Skeletal muscle satellite cell (primary cell): Measurements from ENCODE around the gene ARHGAP45.

Source experiments
- H3K27me3 ChIP-seq: 2 replicates; pipeline ENCODE4 v1.7.0; 2013; ENCODE audit warnings: low read length; ENCODE audit not compliant: control insufficient read depth, insufficient read depth
- H3K36me3 ChIP-seq: 2 replicates; pipeline ENCODE4 v1.7.0; 2013; ENCODE audit warnings: mild to moderate bottlenecking, control low read depth, low read length; ENCODE audit not compliant: insufficient read depth
- H3K4me1 ChIP-seq: 2 replicates; pipeline ENCODE4 v1.7.0; 2013; ENCODE audit warnings: low read length; ENCODE audit not compliant: control insufficient read depth, insufficient read depth
- H3K4me2 ChIP-seq: 2 replicates; pipeline ENCODE4 v1.7.0; 2013; ENCODE audit warnings: mild to moderate bottlenecking, low read length
- H3K4me3 ChIP-seq: 2 replicates; pipeline ENCODE4 v1.7.0; 2013; ENCODE audit warnings: low read length
- H3K9ac ChIP-seq: 2 replicates; pipeline ENCODE4 v1.7.0; 2013; ENCODE audit warnings: mild to moderate bottlenecking, low read depth, low read length, moderate library complexity
- H3K9me3 ChIP-seq: replicated peaks from 2 replicates; pipeline ENCODE4 v1.7.0; 2013; ENCODE audit warnings: mild to moderate bottlenecking, control low read depth, low read length

ARHGAP45 gene

DNA sequence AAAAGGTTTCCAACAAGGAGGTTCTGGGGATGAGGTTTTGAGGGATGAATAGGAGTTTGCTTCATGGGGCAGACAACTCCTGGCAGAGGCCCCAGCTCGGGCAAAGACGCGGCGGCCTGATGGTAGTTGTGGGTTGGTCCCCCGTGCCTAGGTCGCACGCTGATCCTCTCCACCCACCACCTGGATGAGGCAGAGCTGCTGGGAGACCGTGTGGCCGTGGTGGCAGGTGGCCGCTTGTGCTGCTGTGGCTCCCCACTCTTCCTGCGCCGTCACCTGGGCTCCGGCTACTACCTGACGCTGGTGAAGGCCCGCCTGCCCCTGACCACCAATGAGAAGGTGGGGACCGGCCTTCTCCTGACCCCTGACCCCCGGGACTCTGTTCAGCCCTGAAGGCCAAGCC is 15.2 kb upstream of the ARHGAP45 start:
- no peak overlapping the region for H3K4me3 ChIP-seq

DNA sequence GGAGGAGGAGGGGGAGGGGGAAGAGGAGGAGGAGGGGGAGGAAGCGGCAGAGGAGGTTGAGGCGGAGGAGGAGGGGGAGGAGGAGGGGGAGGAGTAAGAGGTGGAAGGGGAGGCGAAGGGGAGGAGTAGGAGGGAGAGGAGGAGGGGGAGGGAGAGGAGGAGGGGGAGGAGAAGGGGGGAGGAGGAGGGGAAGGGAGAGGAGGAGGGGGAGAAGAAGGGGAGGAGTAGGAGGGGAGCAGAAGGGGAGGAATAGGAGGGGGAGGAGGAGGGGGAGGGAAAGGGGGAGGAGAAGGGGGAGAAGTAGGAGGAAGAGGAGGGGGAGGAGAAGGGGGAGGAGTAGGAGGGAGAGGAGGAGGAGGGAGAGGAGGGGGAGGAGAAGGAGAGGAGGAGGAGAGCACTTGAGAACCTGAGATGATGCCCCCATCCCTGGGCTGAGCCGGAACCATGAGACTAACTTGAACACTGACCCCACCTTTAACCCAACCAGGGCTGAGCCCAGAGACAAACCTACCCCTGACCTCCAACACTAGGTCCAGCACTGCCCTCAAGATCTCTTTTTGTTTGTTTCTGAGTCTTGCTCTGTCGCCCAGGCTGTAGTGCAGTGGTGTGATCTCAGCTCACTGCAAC is 14.5 kb upstream of the ARHGAP45 start:
- Histone ChIP-seq H3K4me1 (no peaks in the 10 kb centered on the region), H3K36me3 (peaks cover 20% of the 10 kb centered on the region), H3K9ac (no peak overlapping the region), H3K4me3 (no peak overlapping the region), H3K4me2 (no peak overlapping the region), H3K27me3 (no peaks in the 10 kb centered on the region), H3K9me3 (peaks cover 18% of the 10 kb centered on the region)

More for the DNA sequence above, 15.2 kb upstream of the ARHGAP45 start:
- Histone ChIP-seq H3K4me1 (no peaks in the 10 kb centered on the region), H3K4me2 (no peak overlapping the region), H3K9me3 (peaks cover 13% of the 10 kb centered on the region), H3K27me3 (no peaks in the 10 kb centered on the region), H3K36me3 (peaks cover 15% of the 10 kb centered on the region), H3K9ac (no peak overlapping the region)

DNA sequence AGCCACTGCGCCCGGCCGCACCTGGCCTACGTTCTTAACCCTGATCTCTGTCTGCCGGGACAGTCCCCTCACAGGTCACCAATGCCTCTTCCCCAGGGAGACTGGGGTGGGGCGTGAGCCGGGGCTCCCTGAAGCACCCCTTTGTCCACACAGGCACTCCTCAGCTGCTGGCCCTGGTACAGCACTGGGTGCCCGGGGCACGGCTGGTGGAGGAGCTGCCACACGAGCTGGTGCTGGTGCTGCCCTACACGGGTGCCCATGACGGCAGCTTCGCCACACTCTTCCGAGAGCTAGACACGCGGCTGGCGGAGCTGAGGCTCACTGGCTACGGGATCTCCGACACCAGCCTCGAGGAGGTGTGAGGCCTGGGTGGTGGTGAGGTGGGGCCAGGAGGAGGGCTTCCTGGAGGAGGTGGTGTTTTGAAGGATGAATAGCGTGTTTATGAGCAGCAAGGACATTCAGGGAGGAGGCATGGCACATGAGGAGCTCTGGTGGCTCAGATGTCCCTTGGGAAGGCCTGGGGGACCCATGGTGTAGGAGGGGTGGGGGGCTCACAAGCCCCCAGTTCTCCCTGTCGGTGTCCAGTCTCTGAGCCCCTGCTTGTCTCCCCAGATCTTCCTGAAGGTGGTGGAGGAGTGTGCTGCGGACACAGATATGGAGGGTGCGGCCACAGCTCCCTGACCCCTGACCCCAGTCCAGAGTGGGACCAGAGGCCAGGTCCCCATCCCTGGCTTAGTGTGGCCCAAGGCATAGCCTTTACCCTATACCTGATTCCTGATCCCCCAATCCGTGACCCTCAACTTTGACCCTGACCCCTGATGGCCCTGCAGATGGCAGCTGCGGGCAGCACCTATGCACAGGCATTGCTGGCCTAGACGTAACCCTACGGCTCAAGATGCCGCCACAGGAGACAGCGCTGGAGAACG is 13.5 kb upstream of the ARHGAP45 start:
- H3K9me3 ChIP-seq, result peaks cover 26% of the 10 kb centered on the region
- H3K9ac ChIP-seq, result no peak overlapping the region
- H3K36me3 ChIP-seq, result peaks cover 28% of the 10 kb centered on the region
- H3K4me2 ChIP-seq, result no peak overlapping the region
- no peaks in the 10 kb centered on the region for H3K4me1 ChIP-seq
- no peaks in the 10 kb centered on the region for H3K27me3 ChIP-seq
- no peak overlapping the region for H3K4me3 ChIP-seq

DNA sequence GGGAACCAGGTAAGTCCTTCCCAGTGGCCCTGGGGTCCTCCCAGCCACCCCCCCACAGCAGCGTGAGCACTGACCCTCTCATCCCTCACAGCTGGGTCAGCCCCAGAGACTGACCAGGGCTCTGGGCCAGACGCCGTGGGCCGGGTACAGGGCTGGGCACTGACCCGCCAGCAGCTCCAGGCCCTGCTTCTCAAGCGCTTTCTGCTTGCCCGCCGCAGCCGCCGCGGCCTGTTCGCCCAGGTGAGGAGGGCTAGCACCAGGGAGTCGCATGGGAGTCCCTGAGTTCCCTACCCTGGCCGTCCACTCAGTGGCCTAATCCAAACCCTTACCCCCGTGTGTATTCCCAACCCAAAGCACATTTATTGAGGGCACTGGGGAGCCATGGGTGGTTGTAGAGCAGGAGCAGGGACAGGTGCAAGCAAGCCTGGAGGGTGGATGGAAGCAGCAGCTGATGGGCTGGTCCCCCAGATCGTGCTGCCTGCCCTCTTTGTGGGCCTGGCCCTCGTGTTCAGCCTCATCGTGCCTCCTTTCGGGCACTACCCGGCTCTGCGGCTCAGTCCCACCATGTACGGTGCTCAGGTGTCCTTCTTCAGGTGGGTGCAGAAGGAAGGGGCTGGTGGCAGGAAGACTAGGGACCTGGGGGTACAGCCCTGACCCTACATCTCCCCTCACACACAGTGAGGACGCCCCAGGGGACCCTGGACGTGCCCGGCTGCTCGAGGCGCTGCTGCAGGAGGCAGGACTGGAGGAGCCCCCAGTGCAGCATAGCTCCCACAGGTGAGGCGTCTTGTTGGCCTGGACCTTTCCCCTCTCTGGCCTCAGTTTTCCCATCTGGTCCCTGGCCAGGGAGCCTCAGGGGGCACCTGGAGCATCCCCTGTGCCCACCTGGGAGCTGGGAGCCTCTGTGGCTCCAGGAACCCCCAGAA is 12.6 kb upstream of the ARHGAP45 start:
- peaks cover 30% of the 10 kb centered on the region for H3K36me3 ChIP-seq
- H3K4me1 ChIP-seq, result no peaks in the 10 kb centered on the region
- no peak overlapping the region for H3K4me3 ChIP-seq
- peaks cover 31% of the 10 kb centered on the region for H3K9me3 ChIP-seq
- H3K4me2 ChIP-seq, result no peak overlapping the region
- H3K9ac ChIP-seq, result no peak overlapping the region
- H3K27me3 ChIP-seq, result no peaks in the 10 kb centered on the region

DNA sequence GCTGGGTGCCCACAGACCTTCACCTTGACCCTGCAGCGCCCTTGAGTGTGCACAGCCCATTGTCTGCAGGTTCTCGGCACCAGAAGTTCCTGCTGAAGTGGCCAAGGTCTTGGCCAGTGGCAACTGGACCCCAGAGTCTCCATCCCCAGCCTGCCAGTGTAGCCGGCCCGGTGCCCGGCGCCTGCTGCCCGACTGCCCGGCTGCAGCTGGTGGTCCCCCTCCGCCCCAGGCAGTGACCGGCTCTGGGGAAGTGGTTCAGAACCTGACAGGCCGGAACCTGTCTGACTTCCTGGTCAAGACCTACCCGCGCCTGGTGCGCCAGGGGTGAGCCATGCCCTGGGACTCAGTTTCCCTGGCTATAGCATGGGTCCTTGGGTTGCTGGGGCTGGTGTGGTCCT is 11.9 kb upstream of the ARHGAP45 start:
- H3K9me3 ChIP-seq, result peaks cover 31% of the 10 kb centered on the region

DNA sequence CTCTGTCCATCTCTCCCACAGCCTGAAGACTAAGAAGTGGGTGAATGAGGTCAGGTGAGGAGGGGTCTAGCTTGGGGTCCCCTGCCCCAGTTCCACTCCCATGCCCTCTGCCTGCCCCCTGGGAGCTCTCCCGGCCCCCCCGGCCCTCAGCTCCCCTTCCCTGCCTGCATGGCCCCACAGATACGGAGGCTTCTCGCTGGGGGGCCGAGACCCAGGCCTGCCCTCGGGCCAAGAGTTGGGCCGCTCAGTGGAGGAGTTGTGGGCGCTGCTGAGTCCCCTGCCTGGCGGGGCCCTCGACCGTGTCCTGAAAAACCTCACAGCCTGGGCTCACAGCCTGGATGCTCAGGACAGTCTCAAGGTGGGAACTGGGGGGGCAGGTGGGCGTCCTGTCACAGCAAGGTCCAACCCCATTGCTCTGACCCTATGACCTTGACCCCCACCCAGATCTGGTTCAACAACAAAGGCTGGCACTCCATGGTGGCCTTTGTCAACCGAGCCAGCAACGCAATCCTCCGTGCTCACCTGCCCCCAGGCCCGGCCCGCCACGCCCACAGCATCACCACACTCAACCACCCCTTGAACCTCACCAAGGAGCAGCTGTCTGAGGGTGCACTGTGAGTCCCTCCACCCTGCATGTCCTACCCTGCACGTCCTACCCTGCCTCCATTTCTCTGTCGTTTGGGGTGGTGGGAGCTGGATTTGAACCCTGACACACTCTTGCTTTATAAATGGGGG is 10.9 kb upstream of the ARHGAP45 start:
- Histone ChIP-seq H3K4me3 (no peak overlapping the region), H3K27me3 (no peaks in the 10 kb centered on the region), H3K4me2 (no peak overlapping the region), H3K9me3 (peaks cover 31% of the 10 kb centered on the region), H3K9ac (no peak overlapping the region), H3K4me1 (no peaks in the 10 kb centered on the region), H3K36me3 (peaks cover 30% of the 10 kb centered on the region)

More for the DNA sequence above, 11.9 kb upstream of the ARHGAP45 start:
- Histone ChIP-seq H3K4me1 (no peaks in the 10 kb centered on the region), H3K36me3 (peaks cover 30% of the 10 kb centered on the region), H3K4me2 (no peak overlapping the region), H3K9ac (no peak overlapping the region), H3K27me3 (no peaks in the 10 kb centered on the region), H3K4me3 (no peak overlapping the region)

DNA sequence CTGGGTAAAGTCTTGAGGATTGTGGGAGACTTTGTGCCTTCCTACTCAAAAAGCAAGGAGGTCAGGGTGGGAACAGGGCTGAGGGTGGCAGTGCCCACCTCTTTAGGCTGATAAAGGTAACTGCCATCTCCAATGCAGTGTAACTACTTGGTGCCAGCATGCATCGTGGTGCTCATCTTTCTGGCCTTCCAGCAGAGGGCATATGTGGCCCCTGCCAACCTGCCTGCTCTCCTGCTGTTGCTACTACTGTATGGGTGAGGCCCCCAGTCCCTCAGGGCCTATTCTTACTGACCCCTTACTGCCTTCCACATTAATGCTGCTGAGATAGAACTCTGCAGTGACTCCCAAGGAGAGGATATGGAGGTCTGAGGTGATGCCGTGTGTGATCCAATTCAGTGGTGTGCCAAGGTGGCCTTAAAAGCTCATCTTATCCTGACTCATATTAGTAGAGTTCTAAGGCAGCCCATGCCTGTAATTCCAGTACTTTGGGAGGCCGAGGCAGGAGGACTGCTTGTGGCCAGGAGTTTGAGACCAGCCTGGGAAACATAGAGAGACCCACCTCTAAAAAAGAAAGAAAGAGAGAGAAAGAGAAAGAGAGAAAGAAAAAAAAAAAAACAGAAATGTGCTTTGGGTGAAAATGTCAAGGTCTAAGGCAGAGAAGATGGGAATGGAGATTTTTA is 9.7 kb upstream of the ARHGAP45 start:
- Histone ChIP-seq H3K9ac (no peak overlapping the region), H3K4me2 (no peak overlapping the region), H3K36me3 (peaks cover 30% of the 10 kb centered on the region), H3K27me3 (no peaks in the 10 kb centered on the region), H3K9me3 (peaks cover 31% of the 10 kb centered on the region), H3K4me3 (no peak overlapping the region), H3K4me1 (no peaks in the 10 kb centered on the region)

DNA sequence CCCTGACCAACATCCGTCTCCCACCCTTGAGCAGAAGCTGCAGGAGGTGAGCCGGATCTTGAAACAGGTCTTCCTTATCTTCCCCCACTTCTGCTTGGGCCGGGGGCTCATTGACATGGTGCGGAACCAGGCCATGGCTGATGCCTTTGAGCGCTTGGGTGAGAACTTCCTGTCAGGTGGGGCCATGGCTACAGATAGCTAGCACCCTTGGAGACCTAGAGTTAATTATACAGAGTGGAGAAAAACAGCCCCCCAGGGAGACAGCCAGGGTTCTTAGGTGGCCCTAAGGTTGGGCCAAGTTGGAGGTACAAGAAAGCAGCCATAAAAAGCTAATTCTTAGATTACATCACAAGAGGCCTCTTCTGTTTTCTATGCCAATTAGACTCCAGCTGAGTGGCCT is 8.9 kb upstream of the ARHGAP45 start:
- Histone ChIP-seq H3K9me3 (peaks cover 33% of the 10 kb centered on the region), H3K27me3 (no peaks in the 10 kb centered on the region), H3K36me3 (peaks cover 30% of the 10 kb centered on the region), H3K9ac (no peak overlapping the region), H3K4me3 (no peak overlapping the region), H3K4me2 (no peak overlapping the region), H3K4me1 (no peaks in the 10 kb centered on the region)

DNA sequence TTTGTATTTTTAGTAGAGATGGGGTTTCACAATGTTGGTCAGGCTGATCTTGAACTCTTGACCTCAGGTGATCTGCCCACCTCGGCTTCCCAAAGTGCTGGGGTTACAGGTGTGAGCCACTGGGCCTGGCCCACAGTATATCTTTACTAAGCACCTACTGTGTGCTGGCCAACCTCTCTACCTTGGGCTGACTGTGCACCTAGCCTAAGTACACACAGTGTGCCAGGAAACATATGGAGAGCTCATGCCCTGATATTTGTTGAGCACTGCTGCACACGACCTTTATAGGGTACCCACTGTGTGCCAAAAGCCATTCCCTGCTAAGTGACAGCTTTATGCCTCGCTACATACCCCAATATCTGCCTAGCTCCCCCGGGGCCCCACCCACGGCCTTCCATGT is 6.3 kb upstream of the ARHGAP45 start:
- H3K9ac ChIP-seq, result no peak overlapping the region
- H3K4me3 ChIP-seq, result no peak overlapping the region
- peaks cover 29% of the 10 kb centered on the region for H3K9me3 ChIP-seq
- H3K4me1 ChIP-seq, result peaks cover 2% of the 10 kb centered on the region
- peaks cover 23% of the 10 kb centered on the region for H3K36me3 ChIP-seq
- H3K4me2 ChIP-seq, result no peak overlapping the region
- no peaks in the 10 kb centered on the region for H3K27me3 ChIP-seq

DNA sequence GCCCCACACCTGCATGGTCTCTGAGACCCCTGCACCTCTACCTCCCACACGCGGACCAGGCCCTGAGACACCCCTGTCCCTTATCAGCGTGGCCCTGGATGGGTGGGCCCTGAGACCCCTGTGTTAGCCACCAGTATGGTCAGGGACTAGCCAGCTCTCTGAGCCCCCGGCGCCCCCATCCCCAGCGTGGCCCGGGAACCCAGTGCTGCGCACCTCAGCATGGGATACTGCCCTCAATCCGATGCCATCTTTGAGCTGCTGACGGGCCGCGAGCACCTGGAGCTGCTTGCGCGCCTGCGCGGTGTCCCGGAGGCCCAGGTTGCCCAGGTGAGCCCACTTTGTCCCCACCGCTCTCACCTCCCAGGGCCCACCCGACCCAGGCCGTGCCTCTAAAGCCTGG is 5.0 kb upstream of the ARHGAP45 start:
- H3K4me1 ChIP-seq, result peaks cover 8% of the 10 kb centered on the region
- H3K9ac ChIP-seq, result no peak overlapping the region
- H3K9me3 ChIP-seq, result peaks cover 19% of the 10 kb centered on the region
- no peak overlapping the region for H3K4me2 ChIP-seq
- peaks cover 13% of the 10 kb centered on the region for H3K36me3 ChIP-seq
- peaks cover 7% of the 10 kb centered on the region for H3K27me3 ChIP-seq
- no peak overlapping the region for H3K4me3 ChIP-seq
